Caco-2 (cell line): ENCODE data around the gene IRS2. TPM values are rescaled to one million over a fixed set of nuclear protein-coding genes. Genes with fewer than 3 reads are reported as not detected.

Source experiments
- BruUV-seq: library from RNA; stranded (reverse); fragments of 400-500 nt; replicated peaks from 2 replicates; lab custom pipeline; 2021; lab: Mats Ljungman, UMichigan
- CTCF ChIA-PET: fragments of 300-600 bp; sonication (Branson Sonifier 250); formaldehyde crosslinking; loops from one replicate; lab custom pipeline; 2022; ENCODE audit warnings: antibody characterized with exemption; lab: Charles Lee
- POLR2A ChIA-PET: fragments of 300-600 bp; sonication (Branson Sonifier 250); formaldehyde crosslinking; loops from one replicate; lab custom pipeline; 2022; ENCODE audit warnings: antibody characterized with exemption; lab: Charles Lee
- DNase-seq, 2 experiments: peaks; one replicate each; pipeline versions ENCODE4 v3.0.0 to v3.0.0-alpha.2; 2020 to 2022
- H3K27me3 ChIP-seq: replicated peaks from 2 replicates; pipeline ENCODE4 v1.6.0; 2011; ENCODE audit warnings: low read length; ENCODE audit not compliant: control insufficient read depth, insufficient read depth
- H3K36me3 ChIP-seq: 2 replicates; pipeline ENCODE4 v1.5.1; 2011; ENCODE audit warnings: low read length; ENCODE audit not compliant: control insufficient read depth, insufficient read depth
- H3K4me1 ChIP-seq: fragments of 250-450 bp; sonication (Bioruptor Pico); 2 replicates; pipeline ENCODE4 v1.5.1; 2020; ENCODE audit warnings: mild to moderate bottlenecking
- H3K4me3 ChIP-seq: 2 replicates; pipeline ENCODE4 v1.5.1; 2011; ENCODE audit warnings: low read depth, mild to moderate bottlenecking, control low read depth, low read length
- H3K9me3 ChIP-seq: fragments of 250-450 bp; sonication (Bioruptor Pico); 2 replicates; pipeline ENCODE4 v1.5.1; 2020; ENCODE audit warnings: mild to moderate bottlenecking, moderate library complexity
- H3K27ac Mint-ChIP-seq: one replicate; pipeline ENCODE4 v1.8.0; 2022; ENCODE audit warnings: mixed read lengths; ENCODE audit not compliant: unreplicated experiment
- H3K27me3 Mint-ChIP-seq: one replicate; pipeline ENCODE4 v1.8.0; 2022; ENCODE audit warnings: mixed read lengths; ENCODE audit not compliant: insufficient read depth, unreplicated experiment
- H3K36me3 Mint-ChIP-seq: one replicate; pipeline ENCODE4 v1.8.0; 2022; ENCODE audit warnings: mild to moderate bottlenecking, mixed read lengths; ENCODE audit not compliant: insufficient read depth, unreplicated experiment
- H3K4me1 Mint-ChIP-seq: one replicate; pipeline ENCODE4 v1.8.0; 2022; ENCODE audit warnings: low read depth, mixed read lengths; ENCODE audit not compliant: unreplicated experiment
- H3K4me3 Mint-ChIP-seq: one replicate; pipeline ENCODE4 v1.8.0; 2022; ENCODE audit warnings: mild to moderate bottlenecking, moderate library complexity, mixed read lengths; ENCODE audit not compliant: unreplicated experiment
- H3K9me3 Mint-ChIP-seq: one replicate; pipeline ENCODE4 v1.8.0; 2022; ENCODE audit warnings: mixed read lengths; ENCODE audit not compliant: unreplicated experiment
- CTCF ChIP-seq, 2 experiments: fragments of 200-600 bp in 1 of 2; IDR thresholded peaks; 1 replicate in 1 of 2; 2 replicates in 1 of 2; pipeline versions ENCODE4 v1.5.1 to v1.8.0; 2011 to 2022; ENCODE audit warnings: antibody characterized with exemption in 1 of 2, control low read depth in 1 of 2, inconsistent platforms in 1 of 2, low read depth in 1 of 2, low read length in 1 of 2, mild to moderate bottlenecking in 1 of 2, moderate library complexity in 1 of 2; ENCODE audit not compliant: insufficient read depth in 1 of 2, severe bottlenecking in 1 of 2, unreplicated experiment in 1 of 2
- intact Hi-C: fragments of 100-400 bp; cut with micrococcal nuclease; formaldehyde crosslinking; loops from one replicate; pipeline ENCODE4 v1.10.0; 2022; ENCODE audit not compliant: unreplicated experiment
- total RNA-seq: library from RNA; stranded (reverse); gene quantifications from 2 replicates; pipeline ENCODE4 v1.2.3, GENCODE V29; 2022

The IRS2 gene
- total RNA-seq, 1 experiment from 2014 or later, result 5.5 TPM

DNA sequence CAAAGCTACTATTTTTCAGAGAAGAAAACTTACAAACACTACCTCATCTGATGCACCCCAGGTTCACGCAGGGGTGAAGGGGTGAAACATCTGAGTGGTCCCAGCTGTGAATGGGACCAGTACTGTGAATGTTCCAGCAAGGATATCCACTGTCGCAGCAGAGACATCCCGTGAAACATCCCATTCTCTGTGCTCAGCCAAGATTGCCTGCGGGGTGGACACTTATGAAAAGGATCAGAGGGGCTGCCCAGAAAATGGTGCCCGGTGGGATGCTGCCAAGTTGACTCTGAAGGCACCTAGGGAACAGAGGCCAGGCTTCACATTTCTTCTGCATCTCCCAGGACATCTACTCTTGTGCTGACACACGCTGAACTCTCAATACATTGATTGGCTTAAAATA, 15.9 kb downstream of the IRS2 start:
- intact Hi-C loops, result no loop called here
- no peaks in the 10 kb centered on the region for H3K36me3 ChIP-seq
- DNase-seq, result no peak
- H3K4me1 Mint-ChIP-seq, result no peaks in the 10 kb centered on the region
- no peak overlapping the region for H3K4me3 ChIP-seq
- H3K9me3 Mint-ChIP-seq, result no peaks in the 10 kb centered on the region
- no peak overlapping the region for H3K27ac Mint-ChIP-seq
- H3K27me3 ChIP-seq, result no peaks in the 10 kb centered on the region
- H3K36me3 Mint-ChIP-seq, result no peaks in the 10 kb centered on the region
- no peaks in the 10 kb centered on the region for H3K4me1 ChIP-seq
- CTCF ChIA-PET, result no interaction called here
- POLR2A ChIA-PET, result no interaction called here
- no peaks in the 10 kb centered on the region for H3K27me3 Mint-ChIP-seq
- no peaks in the 10 kb centered on the region for H3K9me3 ChIP-seq
- no peak for TF ChIP-seq CTCF (IDR thresholded peaks at IDR 0.05; ENCODE audit: insufficient read depth in 1 of 2, low read depth in 1 of 2, low read length in 1 of 2, severe bottlenecking in 1 of 2, unreplicated experiment in 1 of 2)
- no peak overlapping the region for H3K4me3 Mint-ChIP-seq
- no TSS peak for BruUV-seq

DNA sequence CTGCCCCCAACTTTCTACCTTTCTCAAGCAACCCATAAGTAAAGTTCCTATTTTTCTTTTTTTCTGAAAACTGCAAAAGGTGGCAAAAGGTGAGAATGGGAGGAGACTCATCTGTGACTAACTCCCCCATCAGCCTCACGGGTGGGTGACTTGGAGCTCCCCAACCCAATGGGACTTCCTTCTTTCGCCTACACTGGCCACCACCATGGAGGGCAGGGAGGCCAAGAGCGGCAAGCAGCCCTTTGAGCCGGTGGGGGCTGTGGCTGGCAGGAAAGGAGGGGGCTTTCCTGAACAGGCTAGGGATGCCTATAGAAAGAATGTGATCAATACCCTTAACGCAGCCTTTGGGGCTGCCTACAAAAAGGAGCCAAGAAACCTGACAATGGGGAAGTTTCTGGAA, 16.5 kb downstream of the IRS2 start:
- Mint-ChIP-seq H3K4me3 (no peak overlapping the region), H3K9me3 (no peaks in the 10 kb centered on the region), H3K27me3 (no peaks in the 10 kb centered on the region), H3K4me1 (no peaks in the 10 kb centered on the region), H3K36me3 (no peaks in the 10 kb centered on the region), H3K27ac (no peak overlapping the region)
- Histone ChIP-seq H3K36me3 (no peaks in the 10 kb centered on the region), H3K4me3 (no peak overlapping the region), H3K9me3 (no peaks in the 10 kb centered on the region), H3K4me1 (no peaks in the 10 kb centered on the region), H3K27me3 (no peaks in the 10 kb centered on the region)
- CTCF ChIA-PET, result no interaction called here
- POLR2A ChIA-PET, result no interaction called here
- BruUV-seq, result no TSS peak
- DNase-seq, result no peak
- TF ChIP-seq CTCF (IDR thresholded peaks at IDR 0.05; ENCODE audit: insufficient read depth in 1 of 2, low read depth in 1 of 2, low read length in 1 of 2, severe bottlenecking in 1 of 2, unreplicated experiment in 1 of 2), result no peak
- intact Hi-C loops, result no loop called here

- no peak for DNase-seq
- Mint-ChIP-seq H3K27ac (peak overlapping the region; percentile 18), H3K4me1 (no peaks in the 10 kb centered on the region), H3K9me3 (no peaks in the 10 kb centered on the region), H3K27me3 (no peaks in the 10 kb centered on the region), H3K36me3 (no peaks in the 10 kb centered on the region), H3K4me3 (no peak overlapping the region)
- no peak for TF ChIP-seq CTCF (IDR thresholded peaks at IDR 0.05; ENCODE audit: insufficient read depth in 1 of 2, low read depth in 1 of 2, low read length in 1 of 2, severe bottlenecking in 1 of 2, unreplicated experiment in 1 of 2)
- POLR2A ChIA-PET, result no interaction called here
- no peaks in the 10 kb centered on the region for H3K36me3 ChIP-seq
- H3K4me1 ChIP-seq, result no peaks in the 10 kb centered on the region
- no peaks in the 10 kb centered on the region for H3K27me3 ChIP-seq
- no peak overlapping the region for H3K4me3 ChIP-seq
- BruUV-seq, result no TSS peak
- CTCF ChIA-PET, result no interaction called here
- intact Hi-C loops, result no loop called here
- no peaks in the 10 kb centered on the region for H3K9me3 ChIP-seq
Measured at GRCh38 chr13:109769275-109769674, 17.1 kb downstream of the IRS2 start.
